SK-N-SH (cell line): ENCODE results near the gene NMNAT1. TPM values are rescaled to one million over a fixed set of nuclear protein-coding genes. Genes with fewer than 3 reads are reported as not detected.
A peak's percentile ranks its signal among the peaks of the same experiment; 100 is the strongest.

ENCODE experiments used
- CTCF ChIA-PET: fragments of 300-600, 350-600 bp; formaldehyde crosslinking; extraction: SDS; loops from one replicate; lab custom pipeline; 2021; lab: Yijun Ruan, JAX
- POLR2A ChIA-PET: fragments of 350-600 bp; sonication (Branson Sonifier 250); formaldehyde crosslinking; extraction: SDS; loops from one replicate; lab custom pipeline; 2020; ENCODE audit warnings: antibody characterized with exemption, inconsistent platforms; lab: Yijun Ruan, JAX
- DNase-seq: peaks from one replicate; pipeline ENCODE4 v3.0.0; 2012
- H2AFZ ChIP-seq: fragments of 200-600 bp; sonication (generic); 2 replicates; pipeline ENCODE4 v1.8.1; 2016; ENCODE audit warnings: antibody characterized with exemption, mild to moderate bottlenecking, low read depth
- H3F3A ChIP-seq: fragments of 200-600 bp; sonication (generic); replicated peaks from 2 replicates; pipeline ENCODE3; 2016; ENCODE audit warnings: antibody characterized with exemption, mild to moderate bottlenecking; ENCODE audit not compliant: insufficient read depth
- H3K27ac ChIP-seq, 2 experiments: fragments of 200-500 bp in 1 of 2; fragments of 200-600 bp in 1 of 2; sonication (Bioruptor generic) in 1 of 2; sonication (generic), shearing (Covaris generic) in 1 of 2; 2 replicates each; pipeline versions ENCODE4 v1.5.1 to v1.6.1; 2014 to 2016; ENCODE audit warnings: low read depth in 2 of 2, inconsistent platforms in 1 of 2, low read length in 1 of 2, mild to moderate bottlenecking in 1 of 2, mixed read lengths in 1 of 2
- H3K27me3 ChIP-seq: fragments of 200-600 bp; sonication (generic), shearing (Covaris generic); 2 replicates; pipeline ENCODE4 v1.6.1; 2016; ENCODE audit warnings: mixed run types; ENCODE audit not compliant: insufficient read depth
- H3K36me3 ChIP-seq, 2 experiments: fragments of 200-500 bp in 1 of 2; fragments of 200-600 bp in 1 of 2; sonication (Bioruptor generic) in 1 of 2; sonication (generic) in 1 of 2; replicated peaks in 1 of 2; 2 replicates each; pipeline versions ENCODE3 to v1.5.1; 2014 to 2016; ENCODE audit warnings: low read length in 1 of 2, mild to moderate bottlenecking in 1 of 2; ENCODE audit not compliant: insufficient read depth in 2 of 2, control insufficient read depth in 1 of 2
- H3K4me1 ChIP-seq, 2 experiments: fragments of 200-500 bp in 1 of 2; fragments of 200-600 bp in 1 of 2; sonication (Bioruptor generic) in 1 of 2; sonication (generic), shearing (Covaris generic) in 1 of 2; 2 replicates each; pipeline versions ENCODE4 v1.5.1 to v1.6.1; 2014 to 2016; ENCODE audit warnings: low read depth in 1 of 2, low read length in 1 of 2, mixed run types in 1 of 2; ENCODE audit not compliant: insufficient read depth in 2 of 2, control insufficient read depth in 1 of 2
- H3K4me2 ChIP-seq: fragments of 200-600 bp; sonication (generic), shearing (Covaris generic); 2 replicates; pipeline ENCODE4 v1.6.1; 2017; ENCODE audit warnings: mixed run types
- H3K4me3 ChIP-seq, 2 experiments: fragments of 200-500 bp in 1 of 2; fragments of 200-600 bp in 1 of 2; sonication (Bioruptor generic) in 1 of 2; sonication (generic), shearing (Covaris generic) in 1 of 2; 2 replicates each; pipeline versions ENCODE4 v1.5.1 to v1.8.1; 2014 to 2016; ENCODE audit warnings: low read depth in 2 of 2, inconsistent platforms in 1 of 2, low read length in 1 of 2, mild to moderate bottlenecking in 1 of 2, mixed read lengths in 1 of 2, moderate library complexity in 1 of 2
- H3K79me2 ChIP-seq: fragments of 200-600 bp; sonication (generic); 2 replicates; pipeline ENCODE4 v1.8.1; 2017; ENCODE audit warnings: mild to moderate bottlenecking; ENCODE audit not compliant: insufficient read depth
- H3K9ac ChIP-seq: fragments of 200-600 bp; sonication (generic); 2 replicates; pipeline ENCODE4 v1.6.1; 2017; ENCODE audit warnings: mixed run types
- H3K9me2 ChIP-seq: fragments of 200-600 bp; sonication (generic); 2 replicates; pipeline ENCODE4 v1.6.1; 2017; ENCODE audit warnings: mixed run types
- H3K9me3 ChIP-seq: fragments of 200-600 bp; sonication (generic); 2 replicates; pipeline ENCODE4 v1.6.1; 2017; ENCODE audit warnings: mixed run types, mild to moderate bottlenecking, moderate library complexity
- H4K20me1 ChIP-seq: fragments of 200-600 bp; sonication (generic); 2 replicates; pipeline ENCODE4 v1.6.1; 2017; ENCODE audit warnings: mild to moderate bottlenecking, mixed run types; ENCODE audit not compliant: insufficient read depth
- FOSL2 ChIP-seq: IDR thresholded peaks from 2 replicates; pipeline ENCODE4 v1.4.0; 2012; ENCODE audit warnings: low read depth, mild to moderate bottlenecking, moderate library complexity, borderline replicate concordance
- FOXJ3 ChIP-seq: sonication (generic); formaldehyde crosslinking; IDR thresholded peaks from 2 replicates; pipeline ENCODE4 v1.5.1; 2020; ENCODE audit warnings: mild to moderate bottlenecking, missing genetic modification reagents
- NRF1 ChIP-seq: IDR thresholded peaks from 2 replicates; pipeline ENCODE4 v1.6.1; 2012; ENCODE audit warnings: low read depth, mild to moderate bottlenecking, low read length
- RAD21 ChIP-seq: IDR thresholded peaks from 2 replicates; pipeline ENCODE4 v1.6.1; 2012; ENCODE audit warnings: mild to moderate bottlenecking, low read length
- RXRA ChIP-seq: IDR thresholded peaks from 2 replicates; pipeline ENCODE4 v1.4.0; 2012; ENCODE audit warnings: low read depth, mild to moderate bottlenecking, borderline replicate concordance
- SMC3 ChIP-seq: IDR thresholded peaks from 2 replicates; pipeline ENCODE4 v1.6.1; 2012; ENCODE audit warnings: low read depth, low read length, improper control_type of control experiment
- TEAD4 ChIP-seq: IDR thresholded peaks from 2 replicates; pipeline ENCODE4 v1.4.0; 2012; ENCODE audit warnings: mild to moderate bottlenecking, borderline replicate concordance; ENCODE audit not compliant: insufficient read depth
- WGBS: methylation state at CpG from one replicate; pipeline ENCODE4 v1.1.6; 2017; ENCODE audit warnings: low lambda C conversion rate; 5-methylcytosine and 5-hydroxymethylcytosine counted together
- polyA plus RNA-seq, 3 experiments: library from polyadenylated mRNA; depleted of rRNA; stranded (reverse); fragments of >200 nt; gene quantifications; 2 replicates each; pipeline ENCODE4 v1.2.3, GENCODE V29; 2012
- small RNA-seq, 7 experiments: library from RNA; depleted of rRNA; stranded (forward); fragments of <200 nt; gene quantifications; one replicate each; pipeline ENCODE3, GENCODE V24; 2012
- TF ChIP-seq, protein P1 (sequence below): fragments of 150-350 bp; IDR thresholded peaks from 2 replicates; pipeline ENCODE4 v1.6.1; 2016; ENCODE audit warnings: mild to moderate bottlenecking, low read depth, low read length
- TF ChIP-seq, protein P2 (sequence below): fragments of 150-350 bp; IDR thresholded peaks from 2 replicates; pipeline ENCODE4 v1.6.1; 2017; ENCODE audit warnings: antibody characterized with exemption, low read length, low read depth, borderline replicate concordance
- TF ChIP-seq, protein P3 (sequence below): IDR thresholded peaks from 2 replicates; pipeline ENCODE4; 2012
- TF ChIP-seq, protein P4 (sequence below): fragments of 200-600 bp; sonication (generic); IDR thresholded peaks from 2 replicates; pipeline ENCODE4 v1.6.1; 2017; ENCODE audit warnings: antibody characterized with exemption, mild to moderate bottlenecking, moderate library complexity

The NMNAT1 gene
- polyA plus RNA-seq, 1 of the 3 experiments (the other 2 are of a cell fraction) = 7.0 TPM

DNA sequence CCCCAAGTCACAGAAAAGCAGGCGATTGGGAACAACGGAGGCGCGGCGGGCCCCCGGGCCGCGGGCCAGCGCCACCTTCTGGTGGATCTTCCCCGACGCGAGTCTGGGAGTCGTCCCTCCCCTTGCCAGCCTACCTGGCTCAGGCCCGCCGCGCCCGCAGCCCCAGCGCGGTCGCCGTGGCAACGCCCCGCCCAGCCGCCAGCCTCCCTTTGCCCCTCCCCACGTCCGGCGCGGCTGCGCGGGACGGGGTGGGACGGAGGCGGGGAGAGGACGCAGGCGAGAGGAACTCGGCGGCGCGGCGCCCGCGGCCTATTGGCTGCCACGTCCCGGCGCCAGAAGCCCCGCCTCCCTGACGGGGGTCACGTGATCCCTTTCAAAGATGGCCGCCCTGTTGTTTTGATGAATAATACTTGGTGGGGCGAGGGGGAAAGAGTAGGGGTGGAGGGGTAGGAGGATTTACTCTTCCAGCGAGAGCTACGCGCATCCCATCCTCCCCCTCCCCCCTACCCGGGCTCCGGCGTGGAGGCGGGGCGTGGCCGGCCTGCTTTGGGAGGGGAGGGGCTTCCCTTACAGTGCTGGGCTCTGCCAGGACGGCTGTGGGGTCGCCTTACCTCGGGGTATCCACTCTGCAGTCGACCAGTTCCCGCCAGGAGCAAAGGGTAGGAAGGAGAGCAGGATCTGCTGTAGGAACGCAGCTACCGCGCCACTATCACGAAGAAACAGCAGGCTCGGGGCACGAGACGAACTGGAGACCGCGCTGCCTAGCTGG lies 89.5 kb downstream of the NMNAT1 start, which contains the start of gene UBE4B (continued):
- TF ChIP-seq FOXJ3 (CRISPR knock-in tag) = no peak
- TF ChIP-seq, protein P1, sequence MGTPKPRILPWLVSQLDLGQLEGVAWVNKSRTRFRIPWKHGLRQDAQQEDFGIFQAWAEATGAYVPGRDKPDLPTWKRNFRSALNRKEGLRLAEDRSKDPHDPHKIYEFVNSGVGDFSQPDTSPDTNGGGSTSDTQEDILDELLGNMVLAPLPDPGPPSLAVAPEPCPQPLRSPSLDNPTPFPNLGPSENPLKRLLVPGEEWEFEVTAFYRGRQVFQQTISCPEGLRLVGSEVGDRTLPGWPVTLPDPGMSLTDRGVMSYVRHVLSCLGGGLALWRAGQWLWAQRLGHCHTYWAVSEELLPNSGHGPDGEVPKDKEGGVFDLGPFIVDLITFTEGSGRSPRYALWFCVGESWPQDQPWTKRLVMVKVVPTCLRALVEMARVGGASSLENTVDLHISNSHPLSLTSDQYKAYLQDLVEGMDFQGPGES = 0 out of 2 replicates have a peak, but pooled peaks have one; percentile 12
- peak; percentile 92 for TF ChIP-seq NRF1
- TF ChIP-seq FOSL2 = no peak; the same call in 1 of the 2 replicates
- TF ChIP-seq, protein P2, sequence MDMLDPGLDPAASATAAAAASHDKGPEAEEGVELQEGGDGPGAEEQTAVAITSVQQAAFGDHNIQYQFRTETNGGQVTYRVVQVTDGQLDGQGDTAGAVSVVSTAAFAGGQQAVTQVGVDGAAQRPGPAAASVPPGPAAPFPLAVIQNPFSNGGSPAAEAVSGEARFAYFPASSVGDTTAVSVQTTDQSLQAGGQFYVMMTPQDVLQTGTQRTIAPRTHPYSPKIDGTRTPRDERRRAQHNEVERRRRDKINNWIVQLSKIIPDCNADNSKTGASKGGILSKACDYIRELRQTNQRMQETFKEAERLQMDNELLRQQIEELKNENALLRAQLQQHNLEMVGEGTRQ = peak; percentile 78
- peak; percentile 83 for TF ChIP-seq RAD21
- TF ChIP-seq, protein P3, sequence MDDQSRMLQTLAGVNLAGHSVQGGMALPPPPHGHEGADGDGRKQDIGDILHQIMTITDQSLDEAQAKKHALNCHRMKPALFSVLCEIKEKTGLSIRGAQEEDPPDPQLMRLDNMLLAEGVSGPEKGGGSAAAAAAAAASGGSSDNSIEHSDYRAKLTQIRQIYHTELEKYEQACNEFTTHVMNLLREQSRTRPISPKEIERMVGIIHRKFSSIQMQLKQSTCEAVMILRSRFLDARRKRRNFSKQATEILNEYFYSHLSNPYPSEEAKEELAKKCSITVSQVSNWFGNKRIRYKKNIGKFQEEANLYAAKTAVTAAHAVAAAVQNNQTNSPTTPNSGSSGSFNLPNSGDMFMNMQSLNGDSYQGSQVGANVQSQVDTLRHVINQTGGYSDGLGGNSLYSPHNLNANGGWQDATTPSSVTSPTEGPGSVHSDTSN = peak; percentile 24; the same call in 1 of the 2 replicates
- TF ChIP-seq TEAD4 = no peak
- peak; percentile 94 for TF ChIP-seq SMC3

DNA sequence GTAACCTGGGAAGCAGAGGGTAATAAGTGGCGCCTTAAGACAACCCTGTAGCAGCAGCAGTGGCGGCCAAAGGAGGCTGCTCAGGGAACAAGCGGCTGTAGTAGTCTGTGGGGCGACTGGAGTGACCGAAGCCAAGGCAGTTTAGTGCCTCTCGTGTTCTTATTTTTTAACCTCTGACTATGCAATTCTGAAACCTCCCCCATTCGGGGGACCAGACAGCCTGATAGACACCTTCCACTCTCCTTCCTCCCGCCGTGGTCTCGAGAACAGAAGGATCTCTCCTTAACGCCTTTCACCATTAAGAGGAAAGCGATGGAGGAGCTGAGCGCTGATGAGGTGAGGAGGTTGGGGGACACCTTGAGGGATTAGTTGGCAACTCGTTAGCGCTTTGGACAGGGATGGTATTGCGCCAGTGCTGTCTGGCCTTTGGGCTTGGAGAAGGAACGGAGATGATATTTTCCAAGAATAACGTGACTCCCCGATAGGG lies 90.1 kb downstream of the NMNAT1 start:
- Histone ChIP-seq H3K4me1 (peaks cover 5 to 7% of the 10 kb centered on the region in 2 experiments; a peak in 3 of 4 replicates), H3K27ac (peak overlapping the region; percentile 92 to 93), H3K4me3 (peak overlapping the region; percentile 77 to 91), H3F3A (peaks cover 32% of the 10 kb centered on the region), H3K27me3 (no peaks in the 10 kb centered on the region), H3K36me3 (peaks cover 0 to 20% of the 10 kb centered on the region in 2 experiments), H3K79me2 (peaks cover 50% of the 10 kb centered on the region)
- 0 out of 2 replicates have a peak, but pooled peaks have one; percentile 20 for TF ChIP-seq SMC3
- TF ChIP-seq, protein P4, sequence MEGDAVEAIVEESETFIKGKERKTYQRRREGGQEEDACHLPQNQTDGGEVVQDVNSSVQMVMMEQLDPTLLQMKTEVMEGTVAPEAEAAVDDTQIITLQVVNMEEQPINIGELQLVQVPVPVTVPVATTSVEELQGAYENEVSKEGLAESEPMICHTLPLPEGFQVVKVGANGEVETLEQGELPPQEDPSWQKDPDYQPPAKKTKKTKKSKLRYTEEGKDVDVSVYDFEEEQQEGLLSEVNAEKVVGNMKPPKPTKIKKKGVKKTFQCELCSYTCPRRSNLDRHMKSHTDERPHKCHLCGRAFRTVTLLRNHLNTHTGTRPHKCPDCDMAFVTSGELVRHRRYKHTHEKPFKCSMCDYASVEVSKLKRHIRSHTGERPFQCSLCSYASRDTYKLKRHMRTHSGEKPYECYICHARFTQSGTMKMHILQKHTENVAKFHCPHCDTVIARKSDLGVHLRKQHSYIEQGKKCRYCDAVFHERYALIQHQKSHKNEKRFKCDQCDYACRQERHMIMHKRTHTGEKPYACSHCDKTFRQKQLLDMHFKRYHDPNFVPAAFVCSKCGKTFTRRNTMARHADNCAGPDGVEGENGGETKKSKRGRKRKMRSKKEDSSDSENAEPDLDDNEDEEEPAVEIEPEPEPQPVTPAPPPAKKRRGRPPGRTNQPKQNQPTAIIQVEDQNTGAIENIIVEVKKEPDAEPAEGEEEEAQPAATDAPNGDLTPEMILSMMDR = peak; percentile 20; the same call in 1 of the 2 replicates
- TF ChIP-seq RXRA = no peak
- TF ChIP-seq, all 33 proteins: peak for 2
- Histone ChIP-seq H3K4me2 (peak overlapping the region; percentile 83), H2AFZ (peak overlapping the region; percentile 57), H3K9me2 (no peaks in the 10 kb centered on the region), H3K9me3 (no peaks in the 10 kb centered on the region), H3K9ac (peak overlapping the region; percentile 82), H4K20me1 (peaks cover 7% of the 10 kb centered on the region)
- ChIA-PET POLR2A (interaction anchor here (1.2 to 1.4 kb wide), 2 partner anchors 90 to 123 kb away, joined by 5 read pairs; partner anchors contain the start of genes LZIC and NMNAT1), CTCF (interaction anchor here (0.7 to 4.5 kb wide), 13 partner anchors 13 to 407 kb away, joined by 3 to 20 read pairs (median 3); no protein-coding TSS in a partner anchor)
- DNase-seq = no peak
- WGBS = 3% methylated on average over 19 of the region's 19 CpGs

Small RNA genes within 50 kb of the gene (small RNA-seq; reads per million reads assigned to genes)
- 0 to 5.7 (median 2.4) reads per million in 7 experiments for gene MIR5697

Other genes with a start within 250 kb of the NMNAT1 start
- gene CLSTN1, start 119.5 kb upstream of the NMNAT1 start, polyA plus RNA-seq (2012; rRNA removed) = 23.1 and 59.6 TPM in 2 replicates
- gene CTNNBIP1, start 33.2 kb upstream of the NMNAT1 start, polyA plus RNA-seq (2012; rRNA removed) = 40.2 and 57.6 TPM in 2 replicates
- 9.6 and 10.2 TPM in 2 replicates for gene LZIC, start 84 bp upstream of the NMNAT1 start, polyA plus RNA-seq (2012; rRNA removed)
- 1.3 and 2.5 TPM in 2 replicates for gene RBP7, start 53.8 kb downstream of the NMNAT1 start, polyA plus RNA-seq (2012; rRNA removed)
- gene UBE4B, start 89.5 kb downstream of the NMNAT1 start, polyA plus RNA-seq (2012; rRNA removed) = 14.4 and 19.1 TPM in 2 replicates